HG02642 (cell line): ENCODE results near the gene MYT1.
"Not testable (repeated sequence)": the region's sequence is repeated elsewhere in the genome, so short reads cannot be mapped to it uniquely, and the experiment has no call there.

Experiments
- ATAC-seq: cut with Tn5 transposase; IDR thresholded peaks from one replicate; pipeline ENCODE4 v1.9.1; 2021; ENCODE audit warnings: mild to moderate bottlenecking; ENCODE audit not compliant: unreplicated experiment, poor library complexity

MYT1 gene

GRCh38 chr20:64228086-64228653 lies 63.9 kb downstream of the MYT1 start:
- no peak for ATAC-seq

GRCh38 chr20:64228751-64229506 lies 64.7 kb downstream of the MYT1 start:
- ATAC-seq, result no peak

GRCh38 chr20:64229507-64230061 lies 65.3 kb downstream of the MYT1 start:
- no peak for ATAC-seq

- no peak for ATAC-seq
Observed at GRCh38 chr20:64230461-64231145, 66.4 kb downstream of the MYT1 start.

GRCh38 chr20:64231621-64232550 lies 67.6 kb downstream of the MYT1 start:
- no peak for ATAC-seq

GRCh38 chr20:64232794-64233193 lies 68.5 kb downstream of the MYT1 start:
- no peak for ATAC-seq

GRCh38 chr20:64233725-64234124 lies 69.5 kb downstream of the MYT1 start:
- ATAC-seq, result no peak

GRCh38 chr20:64234291-64234791 lies 70.1 kb downstream of the MYT1 start:
- no peak for ATAC-seq

GRCh38 chr20:64234921-64235565 lies 70.8 kb downstream of the MYT1 start:
- not testable (repeated sequence) for ATAC-seq

- ATAC-seq, result no peak
Observed at GRCh38 chr20:64236137-64237088, 72.2 kb downstream of the MYT1 start.

GRCh38 chr20:64237316-64237715 lies 73.1 kb downstream of the MYT1 start:
- no peak for ATAC-seq

GRCh38 chr20:64238115-64238825 lies 74.0 kb downstream of the MYT1 start:
- no peak for ATAC-seq

- ATAC-seq, result no peak
Observed at GRCh38 chr20:64238851-64239387, 74.7 kb downstream of the MYT1 start.

- ATAC-seq, result no peak
Observed at GRCh38 chr20:64239449-64240242, 75.4 kb downstream of the MYT1 start.

- ATAC-seq, result no peak
Observed at GRCh38 chr20:64240243-64241015, 76.2 kb downstream of the MYT1 start.

GRCh38 chr20:64241061-64241460 lies 76.8 kb downstream of the MYT1 start:
- no peak for ATAC-seq
